NCI-H2227 (cell line): ENCODE data around the gene ZNF618.

Experiments used
- DNase-seq: peaks from one replicate; lab custom pipeline; 2025; ENCODE audit not compliant: unreplicated experiment; lab: John Stamatoyannopoulos, UW

ZNF618 gene

GRCh38 chr9:113885183-113886025, 9.3 kb downstream of the ZNF618 start:
- DNase-seq, result no peak

GRCh38 chr9:113886026-113886369, 9.9 kb downstream of the ZNF618 start:
- peak; percentile 0 for DNase-seq

GRCh38 chr9:113886466-113886865, 10.4 kb downstream of the ZNF618 start:
- no peak for DNase-seq

- DNase-seq, result no peak
Observed at GRCh38 chr9:113886933-113887332, 10.8 kb downstream of the ZNF618 start.

GRCh38 chr9:113887436-113887835, 11.3 kb downstream of the ZNF618 start:
- no peak for DNase-seq

- DNase-seq, result no peak
Observed at GRCh38 chr9:113888336-113888735, 12.2 kb downstream of the ZNF618 start.

- no peak for DNase-seq
Observed at GRCh38 chr9:113888976-113889375, 12.9 kb downstream of the ZNF618 start.

- no peak for DNase-seq
Observed at GRCh38 chr9:113890704-113891103, 14.6 kb downstream of the ZNF618 start.

GRCh38 chr9:113892861-113893491, 16.9 kb downstream of the ZNF618 start:
- no peak for DNase-seq

GRCh38 chr9:113894166-113894565, 18.1 kb downstream of the ZNF618 start:
- DNase-seq, result no peak

- DNase-seq, result no peak
Observed at GRCh38 chr9:113895526-113895925, 19.4 kb downstream of the ZNF618 start.

GRCh38 chr9:113896713-113897112, 20.6 kb downstream of the ZNF618 start:
- DNase-seq, result no peak

GRCh38 chr9:113898151-113898550, 22.0 kb downstream of the ZNF618 start:
- no peak for DNase-seq

- no peak for DNase-seq
Observed at GRCh38 chr9:113898596-113898995, 22.5 kb downstream of the ZNF618 start.

GRCh38 chr9:113899205-113899604, 23.1 kb downstream of the ZNF618 start:
- no peak for DNase-seq

- no peak for DNase-seq
Observed at GRCh38 chr9:113901221-113901688, 25.1 kb downstream of the ZNF618 start.

GRCh38 chr9:113903514-113904077, 27.5 kb downstream of the ZNF618 start:
- DNase-seq, result no peak

GRCh38 chr9:113906411-113907110, 30.5 kb downstream of the ZNF618 start:
- no peak for DNase-seq

GRCh38 chr9:113907282-113907681, 31.2 kb downstream of the ZNF618 start:
- no peak for DNase-seq

- DNase-seq, result no peak
Observed at GRCh38 chr9:113909421-113909820, 33.3 kb downstream of the ZNF618 start.

GRCh38 chr9:113910036-113910639, 34.0 kb downstream of the ZNF618 start:
- DNase-seq, result peak; percentile 0
